Measurements from ENCODE around the gene GRPEL1. TPM values are rescaled to one million over a fixed set of nuclear protein-coding genes. Genes with fewer than 3 reads are reported as not detected.
A peak's percentile ranks its signal among the peaks of the same experiment; 100 is the strongest.
"Not testable (repeated sequence)": the region's sequence is repeated elsewhere in the genome, so short reads cannot be mapped to it uniquely, and the experiment has no call there.

Gene GRPEL1
- total RNA-seq, 1 experiment from 2014 or later, result 19.4 TPM

GRCh38 chr4:7108046-7108625, 40.3 kb upstream of the GRPEL1 start:
- no peak overlapping the region for H2AFZ ChIP-seq (ENCODE audit: low read length)
- no peak overlapping the region for H3K9ac ChIP-seq (ENCODE audit: low read length)
- H3K9me2 ChIP-seq (replicated peaks; ENCODE audit: insufficient read depth, low read length), result no peaks in the 10 kb centered on the region
- no peak overlapping the region for H3K4me3 ChIP-seq (ENCODE audit: low read length)
- no peaks in the 10 kb centered on the region for H3K79me2 ChIP-seq (ENCODE audit: low read length)
- H4K20me1 ChIP-seq (ENCODE audit: insufficient read depth, low read depth, low read length), result no peaks in the 10 kb centered on the region
- H3K36me3 ChIP-seq (ENCODE audit: insufficient read depth, low read length), result no peaks in the 10 kb centered on the region
- H3K9me3 ChIP-seq (ENCODE audit: low read length), result no peaks in the 10 kb centered on the region
- H3K27ac ChIP-seq (ENCODE audit: low read length), result no peak overlapping the region
- no peak overlapping the region for H3K4me2 ChIP-seq (ENCODE audit: low read depth, low read length, poor library complexity, severe bottlenecking)
- DNase-seq, result no peak
- H3K4me1 ChIP-seq (ENCODE audit: low read length), result peaks cover 14% of the 10 kb centered on the region
- no peaks in the 10 kb centered on the region for H3K27me3 ChIP-seq (ENCODE audit: low read length)

DNA sequence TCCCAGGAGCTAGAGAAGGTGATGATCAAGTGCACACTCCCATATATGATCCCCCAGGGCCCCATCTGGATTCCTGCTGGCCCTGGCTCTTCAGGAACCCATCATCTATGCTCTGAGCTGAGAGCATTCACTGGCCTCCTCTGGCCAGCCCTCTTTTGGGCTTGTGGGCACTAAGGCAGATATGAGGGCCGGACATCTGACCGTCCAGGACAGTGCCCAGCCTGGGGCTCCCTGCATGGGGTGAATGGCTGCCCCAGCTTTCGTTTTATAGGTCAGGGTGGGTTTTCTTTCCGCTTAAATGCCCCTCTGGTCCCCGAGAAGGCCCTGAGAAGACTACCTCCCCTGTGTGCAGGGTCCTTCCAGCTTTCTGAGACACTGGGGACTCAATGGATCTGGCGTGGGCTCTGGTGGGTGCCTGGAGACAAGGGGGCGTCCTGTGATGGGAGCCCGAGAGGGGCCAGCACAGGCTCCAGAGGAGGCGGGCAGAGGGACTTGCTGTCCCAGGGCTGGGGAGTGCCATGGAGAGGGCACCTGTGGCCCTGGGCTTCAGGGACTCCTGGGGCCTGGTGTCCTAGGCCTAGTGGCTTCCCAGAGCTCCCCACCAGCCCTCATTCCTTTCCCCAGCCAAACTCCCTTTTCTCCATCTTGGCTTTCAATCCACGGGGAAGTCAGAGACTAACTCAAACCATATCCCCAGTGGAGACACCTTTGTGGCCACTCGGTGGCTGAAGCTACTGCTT, 39.5 kb upstream of the GRPEL1 start:
- Histone ChIP-seq H3K9me3 (ENCODE audit: low read length) (no peaks in the 10 kb centered on the region), H3K9me2 (replicated peaks; ENCODE audit: insufficient read depth, low read length) (no peaks in the 10 kb centered on the region), H3K36me3 (ENCODE audit: insufficient read depth, low read length) (no peaks in the 10 kb centered on the region), H4K20me1 (ENCODE audit: insufficient read depth, low read depth, low read length) (no peaks in the 10 kb centered on the region), H3K27me3 (ENCODE audit: low read length) (no peaks in the 10 kb centered on the region), H3K4me3 (ENCODE audit: low read length) (no peak overlapping the region), H3K9ac (ENCODE audit: low read length) (no peak overlapping the region), H3K79me2 (ENCODE audit: low read length) (no peaks in the 10 kb centered on the region), H3K27ac (ENCODE audit: low read length) (no peak overlapping the region), H3K4me2 (ENCODE audit: low read depth, low read length, poor library complexity, severe bottlenecking) (no peak overlapping the region), H3K4me1 (ENCODE audit: low read length) (peaks cover 21% of the 10 kb centered on the region), H2AFZ (ENCODE audit: low read length) (no peak overlapping the region)
- no peak for DNase-seq

- peaks cover 27% of the 10 kb centered on the region for H3K4me1 ChIP-seq (ENCODE audit: low read length)
- no peaks in the 10 kb centered on the region for H3K9me2 ChIP-seq (replicated peaks; ENCODE audit: insufficient read depth, low read length)
- H2AFZ ChIP-seq (ENCODE audit: low read length), result no peak overlapping the region
- no peaks in the 10 kb centered on the region for H3K79me2 ChIP-seq (ENCODE audit: low read length)
- H3K9ac ChIP-seq (ENCODE audit: low read length), result no peak overlapping the region
- H3K27ac ChIP-seq (ENCODE audit: low read length), result no peak overlapping the region
- DNase-seq, result no peak
- H3K9me3 ChIP-seq (ENCODE audit: low read length), result no peaks in the 10 kb centered on the region
- no peaks in the 10 kb centered on the region for H4K20me1 ChIP-seq (ENCODE audit: insufficient read depth, low read depth, low read length)
- H3K4me2 ChIP-seq (ENCODE audit: low read depth, low read length, poor library complexity, severe bottlenecking), result no peak overlapping the region
- no peak overlapping the region for H3K4me3 ChIP-seq (ENCODE audit: low read length)
- H3K36me3 ChIP-seq (ENCODE audit: insufficient read depth, low read length), result no peaks in the 10 kb centered on the region
- no peaks in the 10 kb centered on the region for H3K27me3 ChIP-seq (ENCODE audit: low read length)
Observed at GRCh38 chr4:7105276-7105675, 37.4 kb upstream of the GRPEL1 start.

DNA sequence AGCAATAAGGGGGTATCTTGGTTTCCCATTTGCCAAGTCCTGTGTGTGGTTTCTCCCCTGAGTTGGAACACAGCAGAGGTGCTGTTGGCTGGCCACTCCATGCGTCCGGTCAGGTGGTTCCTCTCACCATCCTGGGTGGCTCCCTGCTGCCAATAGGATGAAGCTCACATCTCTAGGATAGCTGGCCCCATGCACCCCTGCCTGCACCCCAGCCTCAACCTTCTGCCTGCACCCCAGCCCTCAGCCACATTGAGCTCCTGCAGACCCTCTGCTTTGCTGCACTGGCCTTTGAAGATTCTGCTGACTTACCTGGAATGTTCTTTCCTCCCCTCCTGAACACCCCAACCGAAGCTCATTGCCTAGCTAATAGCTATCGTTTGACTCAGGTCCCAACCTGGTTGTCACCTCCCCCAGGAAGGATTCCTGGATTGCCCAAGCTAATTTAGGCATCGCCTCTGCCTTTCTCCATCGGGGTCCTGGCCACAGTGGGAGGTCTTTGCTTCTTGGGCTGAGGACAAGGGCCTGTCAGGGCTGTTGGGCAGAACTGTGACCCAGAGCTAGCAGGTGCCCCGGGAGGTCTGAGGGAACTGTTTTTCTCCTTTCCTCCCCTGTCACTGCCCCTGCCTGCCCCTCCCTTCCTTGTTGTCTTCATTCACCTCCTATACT, 36.6 kb upstream of the GRPEL1 start:
- H3K4me3 ChIP-seq (ENCODE audit: low read length), result no peak overlapping the region
- no peak overlapping the region for H3K9ac ChIP-seq (ENCODE audit: low read length)
- no peaks in the 10 kb centered on the region for H3K79me2 ChIP-seq (ENCODE audit: low read length)
- H3K4me2 ChIP-seq (ENCODE audit: low read depth, low read length, poor library complexity, severe bottlenecking), result no peak overlapping the region
- H3K9me3 ChIP-seq (ENCODE audit: low read length), result no peaks in the 10 kb centered on the region
- no peak for DNase-seq
- H3K4me1 ChIP-seq (ENCODE audit: low read length), result peaks cover 27% of the 10 kb centered on the region
- no peak overlapping the region for H2AFZ ChIP-seq (ENCODE audit: low read length)
- no peaks in the 10 kb centered on the region for H3K9me2 ChIP-seq (replicated peaks; ENCODE audit: insufficient read depth, low read length)
- no peaks in the 10 kb centered on the region for H3K27me3 ChIP-seq (ENCODE audit: low read length)
- no peaks in the 10 kb centered on the region for H3K36me3 ChIP-seq (ENCODE audit: insufficient read depth, low read length)
- H4K20me1 ChIP-seq (ENCODE audit: insufficient read depth, low read depth, low read length), result no peaks in the 10 kb centered on the region
- no peak overlapping the region for H3K27ac ChIP-seq (ENCODE audit: low read length)

DNA sequence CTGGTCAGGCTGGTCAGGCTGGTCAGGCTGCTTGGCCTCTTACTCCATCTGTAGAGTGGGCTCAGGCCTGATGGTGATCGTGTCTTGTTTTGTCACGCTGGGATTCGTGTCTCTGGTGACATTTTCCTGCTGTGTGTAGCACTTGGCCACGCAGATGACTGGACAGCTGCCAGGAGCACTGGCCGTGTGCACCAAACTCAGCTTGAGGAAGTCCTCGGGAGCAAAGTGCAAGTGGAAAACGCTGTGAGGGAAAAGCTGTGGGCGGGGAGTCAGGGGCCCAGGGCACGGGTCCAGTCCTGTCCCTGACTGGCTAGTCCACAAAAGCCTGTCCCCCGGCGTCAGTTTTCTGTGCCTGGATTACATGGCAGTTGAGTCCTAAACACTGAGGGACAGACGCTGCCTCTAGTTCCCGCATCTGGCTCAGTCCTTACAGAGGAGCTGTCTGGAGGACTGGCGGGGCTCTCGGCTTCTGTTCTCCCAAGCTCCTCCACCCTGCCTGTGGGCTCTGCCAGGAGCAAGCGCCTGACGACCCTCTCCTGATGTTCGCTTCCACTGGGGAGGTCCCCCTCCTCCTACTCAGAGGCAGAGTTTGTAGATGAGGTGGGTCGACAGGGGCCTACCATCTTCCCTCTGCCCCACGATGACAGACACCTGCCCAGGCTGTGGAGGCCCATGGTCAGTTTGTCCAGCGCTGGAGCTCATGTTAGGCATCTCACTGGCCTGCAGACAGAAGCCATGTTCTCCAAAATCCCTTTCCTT, 35.9 kb upstream of the GRPEL1 start:
- Histone ChIP-seq H3K4me2 (ENCODE audit: low read depth, low read length, poor library complexity, severe bottlenecking) (peak overlapping the region; percentile 99), H3K9me2 (replicated peaks; ENCODE audit: insufficient read depth, low read length) (no peaks in the 10 kb centered on the region), H3K9ac (ENCODE audit: low read length) (no peak overlapping the region), H3K4me1 (ENCODE audit: low read length) (peaks cover 27% of the 10 kb centered on the region), H3K36me3 (ENCODE audit: insufficient read depth, low read length) (no peaks in the 10 kb centered on the region), H4K20me1 (ENCODE audit: insufficient read depth, low read depth, low read length) (no peaks in the 10 kb centered on the region), H3K27me3 (ENCODE audit: low read length) (no peaks in the 10 kb centered on the region), H2AFZ (ENCODE audit: low read length) (no peak overlapping the region), H3K9me3 (ENCODE audit: low read length) (no peaks in the 10 kb centered on the region), H3K27ac (ENCODE audit: low read length) (no peak overlapping the region), H3K79me2 (ENCODE audit: low read length) (no peaks in the 10 kb centered on the region), H3K4me3 (ENCODE audit: low read length) (peak overlapping the region; percentile 82; the same call in 1 of the 2 replicates)
- DNase-seq, result no peak

DNA sequence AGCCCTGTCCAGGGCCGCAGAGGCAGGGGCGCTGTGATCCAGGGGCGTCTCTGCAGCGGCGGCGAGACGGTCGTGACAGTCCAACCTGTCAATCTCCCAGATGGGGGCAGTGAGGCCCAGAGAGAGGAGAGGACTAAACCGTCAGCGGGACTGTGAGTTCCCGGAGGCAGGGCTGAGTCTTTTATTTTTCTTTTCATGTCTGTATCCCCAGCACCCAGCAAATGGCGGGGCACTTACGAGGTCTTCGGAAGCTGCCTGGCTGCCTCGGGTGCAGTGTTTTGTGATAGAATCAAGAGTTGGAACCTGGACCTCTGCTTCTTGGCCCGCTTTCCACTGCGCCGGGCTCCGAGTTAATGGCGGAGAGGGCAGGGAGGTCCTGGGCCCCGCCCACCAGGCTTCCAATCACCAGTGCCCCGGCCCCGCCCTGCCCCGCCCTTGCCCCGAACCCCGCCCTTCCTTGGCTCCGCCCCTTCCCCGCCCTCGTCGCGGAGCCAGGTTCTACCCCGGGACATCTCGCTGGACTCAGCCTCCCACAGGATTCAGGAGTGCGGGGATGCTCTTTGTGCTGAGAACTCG, 35.3 kb upstream of the GRPEL1 start:
- peak overlapping the region; percentile 89; the same call in 1 of the 2 replicates for H2AFZ ChIP-seq (ENCODE audit: low read length)
- peak; percentile 94 for DNase-seq
- H3K27ac ChIP-seq (ENCODE audit: low read length), result no peak overlapping the region
- H3K9me3 ChIP-seq (ENCODE audit: low read length), result no peaks in the 10 kb centered on the region
- H3K9ac ChIP-seq (ENCODE audit: low read length), result peak overlapping the region; percentile 73
- H4K20me1 ChIP-seq (ENCODE audit: insufficient read depth, low read depth, low read length), result no peaks in the 10 kb centered on the region
- no peaks in the 10 kb centered on the region for H3K36me3 ChIP-seq (ENCODE audit: insufficient read depth, low read length)
- H3K9me2 ChIP-seq (replicated peaks; ENCODE audit: insufficient read depth, low read length), result no peaks in the 10 kb centered on the region
- H3K4me3 ChIP-seq (ENCODE audit: low read length), result peak overlapping the region; percentile 82
- peaks cover 27% of the 10 kb centered on the region for H3K4me1 ChIP-seq (ENCODE audit: low read length)
- peak overlapping the region; percentile 99 for H3K4me2 ChIP-seq (ENCODE audit: low read depth, low read length, poor library complexity, severe bottlenecking)
- no peaks in the 10 kb centered on the region for H3K27me3 ChIP-seq (ENCODE audit: low read length)
- no peaks in the 10 kb centered on the region for H3K79me2 ChIP-seq (ENCODE audit: low read length)

GRCh38 chr4:7102516-7102909, 34.6 kb upstream of the GRPEL1 start:
- H3K27me3 ChIP-seq (ENCODE audit: low read length); H3K79me2 ChIP-seq (ENCODE audit: low read length); H3K9me2 ChIP-seq (replicated peaks; ENCODE audit: insufficient read depth, low read length); H4K20me1 ChIP-seq (ENCODE audit: insufficient read depth, low read depth, low read length); DNase-seq; H3K9me3 ChIP-seq (ENCODE audit: low read length); H3K36me3 ChIP-seq (ENCODE audit: insufficient read depth, low read length); H3K27ac ChIP-seq (ENCODE audit: low read length): not testable (repeated sequence)
- Histone ChIP-seq H3K9ac (ENCODE audit: low read length) (peak overlapping the region; percentile 73), H3K4me3 (ENCODE audit: low read length) (peak overlapping the region; percentile 82), H2AFZ (ENCODE audit: low read length) (peak overlapping the region; percentile 89; the same call in 1 of the 2 replicates), H3K4me1 (ENCODE audit: low read length) (peaks cover 27% of the 10 kb centered on the region), H3K4me2 (ENCODE audit: low read depth, low read length, poor library complexity, severe bottlenecking) (peak overlapping the region; percentile 99)
